Sigmoid colon (tissue), 7 donors: ENCODE data around the gene ADIPOR1. TPM values are rescaled to one million over a fixed set of nuclear protein-coding genes. Genes with fewer than 3 reads are reported as not detected.
"Not testable (repeated sequence)": the region's sequence is repeated elsewhere in the genome, so short reads cannot be mapped to it uniquely, and the experiment has no call there.

Experiments
- DNase-seq: peaks from one replicate; pipeline ENCODE4 v3.0.0-alpha.2; 2019
- H3K27ac ChIP-seq, 4 donors: fragments of 200-600 bp; sonication (generic); one replicate each; pipeline ENCODE4 v1.5.1; 2016 to 2019; ENCODE audit warnings: mild to moderate bottlenecking in 1 of 4
- H3K27me3 ChIP-seq, 3 donors: fragments of 200-600 bp; sonication (generic); one replicate each; pipeline ENCODE4 v1.5.1; 2019; ENCODE audit warnings: mild to moderate bottlenecking in 1 of 3
- H3K36me3 ChIP-seq, 4 donors: fragments of 200-600 bp; sonication (generic); one replicate each; pipeline ENCODE4 v1.5.1; 2016 to 2019
- H3K4me1 ChIP-seq, 4 donors: fragments of 200-600 bp; sonication (generic); one replicate each; pipeline ENCODE4 v1.5.1; 2017 to 2019
- H3K4me3 ChIP-seq, 4 donors: fragments of 200-600 bp; sonication (generic); one replicate each; pipeline ENCODE4 v1.5.1; 2017 to 2019; ENCODE audit warnings: mild to moderate bottlenecking in 2 of 4, moderate library complexity in 1 of 4
- H3K9me3 ChIP-seq, 4 donors: fragments of 200-600 bp in 3 of 4; sonication (generic) in 3 of 4; one replicate each; pipeline versions ENCODE4 v1.5.1 to v1.6.1; 2013 to 2019
- EP300 ChIP-seq, 4 donors: sonication (generic); formaldehyde crosslinking; IDR thresholded peaks; one replicate each; pipeline ENCODE4 v1.6.1; 2017; ENCODE audit warnings: antibody characterized with exemption in 4 of 4
- POLR2A ChIP-seq, 2 donors: fragments of 450-650 bp; IDR thresholded peaks; one replicate each; pipeline ENCODE4 v1.6.1; 2016; ENCODE audit warnings: antibody characterized with exemption in 2 of 2, mild to moderate bottlenecking in 2 of 2, moderate library complexity in 2 of 2
- POLR2AphosphoS5 ChIP-seq, 4 donors: sonication (generic); formaldehyde crosslinking; IDR thresholded peaks; one replicate each; pipeline ENCODE4 v1.6.1; 2017; ENCODE audit warnings: antibody characterized with exemption in 4 of 4
- WGBS, 2 donors: extraction: QIAGEN DNeasy Blood & Tissue Kit; methylation state at CpG; one replicate each; pipeline ENCODE4 v1.1.7; 2013; 5-methylcytosine and 5-hydroxymethylcytosine counted together
- intact Hi-C: fragments of 100-400 bp; cut with DNase I; formaldehyde crosslinking; loops from one replicate; pipeline ENCODE4 v1.15.1; 2023
- polyA plus RNA-seq, 3 donors: library from polyadenylated mRNA; stranded (reverse); fragments of 200-250 nt; gene quantifications; one replicate each; pipeline ENCODE4 v1.2.3, GENCODE V29; 2013
- total RNA-seq, 4 donors: library from RNA; depleted of rRNA; stranded (reverse); fragments of >200 nt; gene quantifications; one replicate each; pipeline ENCODE4 v1.1.0, GENCODE V29; 2016
- TF ChIP-seq, protein P1 (sequence below), 4 experiments: fragments of 450-650 bp in 3 of 4; fragments of 200-600 bp in 1 of 4; IDR thresholded peaks; one replicate each; pipeline ENCODE4 v1.5.1; 2016 to 2019; ENCODE audit warnings: antibody characterized with exemption in 4 of 4, mild to moderate bottlenecking in 3 of 4, moderate library complexity in 2 of 4
- donor health status: healthy with polysubstance abuse.
- donor health status: Bipolar disorder and iron deficiency.
- donor health status: healthy.

ADIPOR1 gene
- total and polyA plus RNA-seq, 7 donors = 54.4 to 82.9 (median 69.2) TPM

DNA sequence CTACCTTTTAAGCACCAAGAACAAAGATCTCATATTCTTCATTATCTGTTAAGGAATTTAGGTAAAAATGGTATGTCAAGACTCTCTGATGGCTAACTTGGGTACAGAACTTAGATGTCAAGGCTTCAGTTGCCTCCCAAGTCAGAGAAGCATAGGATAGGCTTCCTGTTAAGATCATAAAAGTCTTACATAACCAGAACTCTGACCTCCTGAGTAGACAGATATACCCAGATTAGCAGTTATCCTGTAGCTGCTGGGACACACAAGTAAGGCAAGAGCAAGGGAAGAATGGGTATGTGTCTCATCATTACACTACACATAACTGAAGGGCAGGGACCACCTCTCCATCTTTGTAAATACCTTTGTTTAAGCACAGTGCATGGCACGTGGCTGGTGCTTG lies 15.7 kb downstream of the ADIPOR1 start:
- H3K4me1 ChIP-seq = no peaks in the 10 kb centered on the region
- no peaks in the 10 kb centered on the region for H3K27me3 ChIP-seq
- peaks cover 21 to 79% (median 54%) of the 10 kb centered on the region in 4 donors for H3K36me3 ChIP-seq
- no peak overlapping the region for H3K27ac ChIP-seq
- intact Hi-C loops = no loop called here
- WGBS, 2 donors = 74 to 92% methylated on average over 1 of the region's 1 CpG
- H3K9me3 ChIP-seq = no peaks in the 10 kb centered on the region
- TF ChIP-seq, protein P1, sequence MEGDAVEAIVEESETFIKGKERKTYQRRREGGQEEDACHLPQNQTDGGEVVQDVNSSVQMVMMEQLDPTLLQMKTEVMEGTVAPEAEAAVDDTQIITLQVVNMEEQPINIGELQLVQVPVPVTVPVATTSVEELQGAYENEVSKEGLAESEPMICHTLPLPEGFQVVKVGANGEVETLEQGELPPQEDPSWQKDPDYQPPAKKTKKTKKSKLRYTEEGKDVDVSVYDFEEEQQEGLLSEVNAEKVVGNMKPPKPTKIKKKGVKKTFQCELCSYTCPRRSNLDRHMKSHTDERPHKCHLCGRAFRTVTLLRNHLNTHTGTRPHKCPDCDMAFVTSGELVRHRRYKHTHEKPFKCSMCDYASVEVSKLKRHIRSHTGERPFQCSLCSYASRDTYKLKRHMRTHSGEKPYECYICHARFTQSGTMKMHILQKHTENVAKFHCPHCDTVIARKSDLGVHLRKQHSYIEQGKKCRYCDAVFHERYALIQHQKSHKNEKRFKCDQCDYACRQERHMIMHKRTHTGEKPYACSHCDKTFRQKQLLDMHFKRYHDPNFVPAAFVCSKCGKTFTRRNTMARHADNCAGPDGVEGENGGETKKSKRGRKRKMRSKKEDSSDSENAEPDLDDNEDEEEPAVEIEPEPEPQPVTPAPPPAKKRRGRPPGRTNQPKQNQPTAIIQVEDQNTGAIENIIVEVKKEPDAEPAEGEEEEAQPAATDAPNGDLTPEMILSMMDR (IDR thresholded peaks at IDR 0.05) = no peak
- TF ChIP-seq POLR2A (IDR thresholded peaks at IDR 0.05) = no peak
- TF ChIP-seq POLR2AphosphoS5 (IDR thresholded peaks at IDR 0.05) = no peak
- no peak for TF ChIP-seq EP300 (IDR thresholded peaks at IDR 0.05)
- no peak for DNase-seq
- no peak overlapping the region for H3K4me3 ChIP-seq

DNA sequence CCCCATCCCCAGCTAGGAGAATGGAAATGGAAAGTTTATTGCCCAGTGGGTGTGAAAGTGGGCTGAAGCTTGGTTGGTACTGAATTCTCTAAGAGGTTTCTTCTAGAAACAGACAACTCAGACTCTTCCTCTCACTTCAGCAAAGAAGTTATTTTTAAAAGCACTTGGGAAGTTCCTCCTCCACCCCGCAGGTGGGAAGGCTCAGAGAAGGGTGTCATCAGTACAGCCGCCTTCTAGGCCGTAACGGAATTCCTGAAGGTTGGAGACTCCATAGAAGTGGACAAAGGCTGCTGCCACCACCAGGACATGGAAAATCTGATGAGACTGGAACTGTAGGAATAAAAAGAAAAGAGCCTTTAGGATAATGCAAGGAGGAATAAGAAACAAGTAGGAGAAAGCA lies 16.7 kb downstream of the ADIPOR1 start:
- H3K4me3 ChIP-seq = no peak overlapping the region
- no peaks in the 10 kb centered on the region for H3K9me3 ChIP-seq
- H3K27ac ChIP-seq = no peak overlapping the region
- H3K27me3 ChIP-seq = no peaks in the 10 kb centered on the region
- H3K36me3 ChIP-seq = peaks cover 21 to 68% (median 53%) of the 10 kb centered on the region in 4 donors
- 92 to 94% methylated on average over 4 of the region's 4 CpGs for WGBS, 2 donors
- TF ChIP-seq POLR2A (IDR thresholded peaks at IDR 0.05) (no peak), EP300 (IDR thresholded peaks at IDR 0.05) (no peak), POLR2AphosphoS5 (IDR thresholded peaks at IDR 0.05) (no peak)
- TF ChIP-seq, protein P1 (IDR thresholded peaks at IDR 0.05) = no peak
- H3K4me1 ChIP-seq = no peaks in the 10 kb centered on the region
- DNase-seq = no peak
- intact Hi-C loops = no loop called here

DNA sequence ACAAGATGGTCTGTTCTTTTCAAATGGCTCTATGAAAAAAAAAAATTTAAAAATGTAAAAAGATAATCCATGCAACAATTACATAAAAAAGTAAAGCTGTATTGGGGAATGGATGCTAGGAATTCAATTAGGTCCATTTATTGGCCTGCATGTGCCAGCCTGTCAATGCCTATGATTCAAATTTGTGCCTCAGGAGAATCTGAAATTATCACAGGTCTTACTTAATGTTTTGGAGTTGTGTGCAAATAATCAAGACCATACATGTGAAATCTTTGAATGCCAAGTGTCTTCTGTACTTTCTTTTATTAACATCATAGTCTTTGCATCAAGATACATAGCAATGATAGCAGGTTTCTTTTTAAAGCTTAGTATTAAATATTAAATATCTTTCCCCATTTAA lies 17.6 kb downstream of the ADIPOR1 start:
- Histone ChIP-seq H3K4me1 (no peaks in the 10 kb centered on the region), H3K4me3 (no peak overlapping the region), H3K27me3 (no peaks in the 10 kb centered on the region), H3K9me3 (no peaks in the 10 kb centered on the region), H3K27ac (no peak overlapping the region), H3K36me3 (peaks cover 16 to 60% (median 45%) of the 10 kb centered on the region in 4 donors)
- no peak for DNase-seq
- intact Hi-C loops = no loop called here
- TF ChIP-seq, protein P1 (IDR thresholded peaks at IDR 0.05) = no peak
- no peak for TF ChIP-seq EP300 (IDR thresholded peaks at IDR 0.05)
- no peak for TF ChIP-seq POLR2A (IDR thresholded peaks at IDR 0.05)
- TF ChIP-seq POLR2AphosphoS5 (IDR thresholded peaks at IDR 0.05) = no peak

DNA sequence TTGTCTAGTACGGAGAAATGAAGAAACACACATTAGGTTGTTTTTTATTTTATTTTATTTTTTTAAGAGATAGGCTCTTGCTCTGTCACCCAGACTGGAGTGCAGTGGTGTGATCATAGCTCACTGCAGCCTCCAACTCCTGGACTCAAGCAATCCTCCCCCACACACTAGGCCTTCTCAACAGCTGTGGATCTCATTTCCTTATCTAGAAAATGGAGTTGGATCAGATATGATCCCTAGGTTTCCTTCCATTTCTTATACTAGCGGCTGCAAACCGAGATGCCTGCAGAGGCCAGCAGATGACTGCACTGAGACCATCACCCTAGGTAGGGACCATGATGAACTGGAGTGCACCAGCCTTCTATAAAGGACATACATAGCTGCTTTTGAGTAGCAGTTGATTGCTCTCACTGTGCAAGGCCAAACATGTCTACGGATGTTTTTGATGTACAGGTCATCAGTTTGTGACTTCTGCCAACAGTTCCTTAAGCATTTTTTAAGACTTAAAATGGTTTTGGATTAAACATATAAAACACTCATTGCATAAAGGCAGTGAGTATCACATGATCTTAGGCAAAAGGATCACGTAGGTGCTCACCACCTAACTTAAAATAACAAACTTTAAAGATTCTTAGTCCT lies 19.7 kb downstream of the ADIPOR1 start:
- 90 to 91% methylated on average over 5 of the region's 5 CpGs for WGBS, 2 donors
- peaks cover 3 to 38% (median 24%) of the 10 kb centered on the region in 4 donors for H3K36me3 ChIP-seq
- intact Hi-C loops = no loop called here

DNA sequence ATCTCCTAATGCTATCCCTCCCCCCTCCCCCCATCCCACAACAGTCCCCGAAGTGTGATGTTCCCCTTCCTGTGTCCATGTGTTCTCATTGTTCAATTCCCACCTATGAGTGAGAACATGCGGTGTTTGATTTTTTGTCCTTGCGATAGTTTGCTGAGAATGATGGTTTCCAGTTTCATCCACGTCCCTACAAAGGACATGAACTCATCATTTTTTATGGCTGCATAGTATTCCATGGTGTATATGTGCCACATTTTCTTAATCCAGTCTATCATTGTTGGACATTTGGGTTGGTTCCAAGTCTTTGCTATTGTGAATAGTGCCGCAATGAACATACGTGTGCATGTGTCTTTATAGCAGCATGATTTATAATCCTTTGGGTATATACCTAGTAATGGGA lies 21.7 kb downstream of the ADIPOR1 start:
- H3K9me3 ChIP-seq, intact Hi-C loops, H3K27ac ChIP-seq, DNase-seq, H3K4me3 ChIP-seq, H3K27me3 ChIP-seq, H3K4me1 ChIP-seq: not testable (repeated sequence)
- H3K36me3 ChIP-seq = peaks cover 0 to 18% (median 8%) of the 10 kb centered on the region in 4 donors
- 80 to 100% methylated on average over 1 to 2 of the region's 6 CpGs for WGBS, 2 donors

More for the DNA sequence above, 19.7 kb downstream of the ADIPOR1 start:
- no peak overlapping the region for H3K27ac ChIP-seq
- H3K4me1 ChIP-seq = no peaks in the 10 kb centered on the region
- no peak overlapping the region for H3K4me3 ChIP-seq
- no peaks in the 10 kb centered on the region for H3K27me3 ChIP-seq
- DNase-seq = no peak
- no peak for TF ChIP-seq POLR2A (IDR thresholded peaks at IDR 0.05)
- TF ChIP-seq, protein P1 (IDR thresholded peaks at IDR 0.05) = no peak
- no peak for TF ChIP-seq EP300 (IDR thresholded peaks at IDR 0.05)
- TF ChIP-seq POLR2AphosphoS5 (IDR thresholded peaks at IDR 0.05) = no peak
- no peaks in the 10 kb centered on the region for H3K9me3 ChIP-seq
